Right cardiac atrium (tissue), 5 donors: Measurements from ENCODE around the gene C11orf68. TPM values are rescaled to one million over a fixed set of nuclear protein-coding genes. Genes with fewer than 3 reads are reported as not detected.
"Not testable (repeated sequence)": the region's sequence is repeated elsewhere in the genome, so short reads cannot be mapped to it uniquely, and the experiment has no call there.

Experiments
- ATAC-seq, 2 donors: fragments of 200-7000 bp; cut with Tn5 transposase; one replicate each; pipeline versions ENCODE4 v1.8.0 to v1.9.1; 2020; ENCODE audit warnings: moderate library complexity in 2 of 2, mild to moderate bottlenecking in 1 of 2
- DNase-seq, 3 donors: peaks; one replicate each; pipeline ENCODE4 v3.0.0-alpha.2; 2020
- H3K27ac ChIP-seq: one replicate; pipeline ENCODE4 v1.5.1; 2013; ENCODE audit warnings: mild to moderate bottlenecking, low read length, control low read depth, moderate library complexity
- H3K27me3 ChIP-seq: one replicate; pipeline ENCODE4 v1.6.1; 2013; ENCODE audit not compliant: control insufficient read depth, insufficient read depth
- H3K4me1 ChIP-seq: one replicate; pipeline ENCODE4 v1.6.1; 2013; ENCODE audit warnings: low read length; ENCODE audit not compliant: control insufficient read depth, insufficient read depth
- H3K4me3 ChIP-seq: one replicate; pipeline ENCODE4 v1.5.1; 2013; ENCODE audit warnings: low read length, control low read depth
- H3K9me3 ChIP-seq: one replicate; pipeline ENCODE4 v1.6.1; 2013; ENCODE audit warnings: low read length; ENCODE audit not compliant: control insufficient read depth
- WGBS: extraction: QIAGEN DNeasy Blood & Tissue Kit; methylation state at CpG from one replicate; pipeline ENCODE4 v1.1.7; 2013; 5-methylcytosine and 5-hydroxymethylcytosine counted together
- intact Hi-C, 4 donors: fragments of 100-400 bp; cut with DNase I; formaldehyde crosslinking; loops; one replicate each; pipeline versions ENCODE4 v1.11.0 to v1.14.0; 2022 to 2023
- polyA plus RNA-seq: library from polyadenylated mRNA; stranded (reverse); fragments of 200-250 nt; gene quantifications from one replicate; pipeline ENCODE4 v1.2.3, GENCODE V29; 2013
- total RNA-seq, 4 donors: library from RNA; stranded (reverse); fragmentation: NEBNext Ultra II Directional; extraction: Animal tissue kit (Norgen Biotek cat#: 25700); gene quantifications; one replicate each; pipeline ENCODE4 v1.2.1, GENCODE V29; 2021
- donor health status: healthy with polysubstance abuse.
- donor health status: DM: no; HTN: yes; CAD: no.
- donor health status: DM: no; HTN: no; CAD: no.
- donor health status: DM: no; HTN: yes; CAD: no; lungs with severe emphysema.
- donor health status: DM: yes; HTN: yes; CAD: no.

C11orf68 gene
- total and polyA plus RNA-seq, 5 donors, result 31.1 to 41.8 (median 39.6) TPM

GRCh38 chr11:65958291-65958690 lies 39.4 kb upstream of the C11orf68 start:
- DNase-seq (no peak), ATAC-seq (no peak)
- H3K27ac ChIP-seq, result no peak overlapping the region
- H3K4me1 ChIP-seq, result peaks cover 6% of the 10 kb centered on the region
- WGBS, result 61% methylated on average over 4 of the region's 4 CpGs
- H3K27me3 ChIP-seq, result no peaks in the 10 kb centered on the region
- no peak overlapping the region for H3K4me3 ChIP-seq
- intact Hi-C loops, result no loop called here
- no peaks in the 10 kb centered on the region for H3K9me3 ChIP-seq

- 73% methylated on average over 8 of the region's 8 CpGs for WGBS
- intact Hi-C loops, result no loop called here
- no peaks in the 10 kb centered on the region for H3K4me1 ChIP-seq
- ATAC-seq, result no peak
- no peaks in the 10 kb centered on the region for H3K9me3 ChIP-seq
- no peak overlapping the region for H3K27ac ChIP-seq
- DNase-seq, result no peak
- no peak overlapping the region for H3K4me3 ChIP-seq
- H3K27me3 ChIP-seq, result no peaks in the 10 kb centered on the region
Measured at GRCh38 chr11:65954771-65955170, 35.9 kb upstream of the C11orf68 start.

- H3K9me3 ChIP-seq, result no peaks in the 10 kb centered on the region
- H3K27ac ChIP-seq, result no peak overlapping the region
- peak in 1 of 2 donors; percentile 42 for ATAC-seq
- H3K27me3 ChIP-seq, result no peaks in the 10 kb centered on the region
- no peaks in the 10 kb centered on the region for H3K4me1 ChIP-seq
- 83% methylated on average over 20 of the region's 20 CpGs for WGBS
- DNase-seq, result no peak
- H3K4me3 ChIP-seq, result no peak overlapping the region
- intact Hi-C loops, result no loop called here
Measured at GRCh38 chr11:65953471-65953870, 34.6 kb upstream of the C11orf68 start.

- no peak for DNase-seq
- H3K27me3 ChIP-seq, result no peaks in the 10 kb centered on the region
Measured at GRCh38 chr11:65952052-65952521, 33.2 kb upstream of the C11orf68 start.

GRCh38 chr11:65951641-65952040 lies 32.8 kb upstream of the C11orf68 start:
- ATAC-seq, intact Hi-C loops, H3K4me1 ChIP-seq, H3K27me3 ChIP-seq, H3K9me3 ChIP-seq, H3K27ac ChIP-seq, DNase-seq, H3K4me3 ChIP-seq: not testable (repeated sequence)
- 58% methylated on average over 3 of the region's 3 CpGs for WGBS

More at GRCh38 chr11:65952052-65952521, 33.2 kb upstream of the C11orf68 start:
- H3K4me3 ChIP-seq, result no peak overlapping the region
- intact Hi-C loops, result no loop called here
- no peak overlapping the region for H3K27ac ChIP-seq
- 65% methylated on average over 6 of the region's 6 CpGs for WGBS
- no peaks in the 10 kb centered on the region for H3K9me3 ChIP-seq
- ATAC-seq, result no peak
- no peaks in the 10 kb centered on the region for H3K4me1 ChIP-seq

- H3K4me3 ChIP-seq, H3K9me3 ChIP-seq, H3K4me1 ChIP-seq, ATAC-seq, H3K27me3 ChIP-seq, DNase-seq, H3K27ac ChIP-seq, intact Hi-C loops: not testable (repeated sequence)
- 94% methylated on average over 5 of the region's 5 CpGs for WGBS
Measured at GRCh38 chr11:65950711-65951110, 31.8 kb upstream of the C11orf68 start.

GRCh38 chr11:65947603-65948125 lies 28.8 kb upstream of the C11orf68 start:
- Histone ChIP-seq H3K27ac (no peak overlapping the region), H3K4me3 (no peak overlapping the region), H3K27me3 (no peaks in the 10 kb centered on the region), H3K4me1 (no peaks in the 10 kb centered on the region), H3K9me3 (no peaks in the 10 kb centered on the region)
- WGBS, result 82% methylated on average over 12 of the region's 12 CpGs
- intact Hi-C loops, result no loop called here
- DNase-seq (no peak), ATAC-seq (no peak)

- no peak for ATAC-seq
- intact Hi-C loops, result no loop called here
- DNase-seq, result no peak
- WGBS, result 43% methylated on average over 13 of the region's 13 CpGs
- H3K9me3 ChIP-seq, result no peaks in the 10 kb centered on the region
- H3K4me3 ChIP-seq, result no peak overlapping the region
- no peak overlapping the region for H3K27ac ChIP-seq
- H3K27me3 ChIP-seq, result no peaks in the 10 kb centered on the region
- no peaks in the 10 kb centered on the region for H3K4me1 ChIP-seq
Measured at GRCh38 chr11:65947133-65947532, 28.3 kb upstream of the C11orf68 start.

- Histone ChIP-seq H3K9me3 (no peaks in the 10 kb centered on the region), H3K27me3 (no peaks in the 10 kb centered on the region), H3K4me3 (no peak overlapping the region), H3K4me1 (no peaks in the 10 kb centered on the region), H3K27ac (no peak overlapping the region)
- intact Hi-C loops, result no loop called here
- ATAC-seq (no peak), DNase-seq (no peak)
- WGBS, result 80% methylated on average over 4 of the region's 4 CpGs
Measured at GRCh38 chr11:65946655-65947054, 27.8 kb upstream of the C11orf68 start.

- ATAC-seq (no peak), DNase-seq (peak in 1 of 3 donors; percentile 14)
- Histone ChIP-seq H3K4me1 (no peaks in the 10 kb centered on the region), H3K4me3 (no peak overlapping the region), H3K27me3 (no peaks in the 10 kb centered on the region), H3K9me3 (no peaks in the 10 kb centered on the region), H3K27ac (no peak overlapping the region)
- intact Hi-C loops, result no loop called here
- WGBS, result 80% methylated on average over 11 of the region's 11 CpGs
Measured at GRCh38 chr11:65945941-65946558, 27.2 kb upstream of the C11orf68 start.

GRCh38 chr11:65945430-65945911 lies 26.6 kb upstream of the C11orf68 start, which contains the start of gene TSGA10IP:
TSS of gene TSGA10IP (plus strand) at chr11:65945480. CDS start at chr11:65945676, 196 bp downstream.
- no peak within 1 kb of the TSS for H3K4me3 ChIP-seq
- no peaks in the 10 kb centered on the region for H3K9me3 ChIP-seq
- no peak within 1 kb of the TSS for H3K27ac ChIP-seq
- intact Hi-C loops, result no loop called here
- no peaks in the 10 kb centered on the region for H3K27me3 ChIP-seq
- no peaks in the 10 kb centered on the region for H3K4me1 ChIP-seq
- ATAC-seq (peak in 1 of 2 donors; percentile 11), DNase-seq (peak in 1 of 3 donors; percentile 41)
- 57% methylated on average over 13 of the region's 13 CpGs for whole genome bisulfite sequencing
